GM10266 (cell line): ENCODE measurements around the gene GZMM.

Experiments used
- DNase-seq: peaks from one replicate; pipeline ENCODE4 v3.0.0; 2012; ENCODE audit errors: extremely low spot score
- TF ChIP-seq, protein P1 (sequence below): IDR thresholded peaks from 2 replicates; pipeline ENCODE4 v1.5.1; 2012; ENCODE audit warnings: mild to moderate bottlenecking, low read depth; ENCODE audit not compliant: control insufficient read depth, insufficient read depth; ENCODE audit errors: missing control alignments

Gene GZMM

DNA sequence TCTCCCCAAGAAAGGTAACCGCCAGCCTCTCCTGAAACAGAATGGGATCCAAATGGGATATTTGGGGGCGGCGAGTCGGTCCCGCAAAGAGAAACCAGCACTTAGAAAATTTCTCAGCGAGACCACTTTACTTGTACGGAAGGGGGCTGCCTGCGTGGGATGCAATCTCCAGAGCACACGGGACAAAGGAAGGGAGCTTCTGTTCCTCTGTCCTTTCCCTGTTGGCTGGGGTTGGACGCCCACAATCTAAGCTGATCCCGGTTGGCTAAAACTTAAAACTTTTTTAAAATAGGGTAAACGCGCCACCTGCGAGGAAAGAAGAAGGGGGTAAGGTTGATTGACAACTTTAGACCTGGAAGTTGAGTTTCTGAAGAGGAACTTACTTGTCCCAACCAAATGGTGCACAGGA is 27.7 kb downstream of the GZMM start:
- no peak for DNase-seq

DNA sequence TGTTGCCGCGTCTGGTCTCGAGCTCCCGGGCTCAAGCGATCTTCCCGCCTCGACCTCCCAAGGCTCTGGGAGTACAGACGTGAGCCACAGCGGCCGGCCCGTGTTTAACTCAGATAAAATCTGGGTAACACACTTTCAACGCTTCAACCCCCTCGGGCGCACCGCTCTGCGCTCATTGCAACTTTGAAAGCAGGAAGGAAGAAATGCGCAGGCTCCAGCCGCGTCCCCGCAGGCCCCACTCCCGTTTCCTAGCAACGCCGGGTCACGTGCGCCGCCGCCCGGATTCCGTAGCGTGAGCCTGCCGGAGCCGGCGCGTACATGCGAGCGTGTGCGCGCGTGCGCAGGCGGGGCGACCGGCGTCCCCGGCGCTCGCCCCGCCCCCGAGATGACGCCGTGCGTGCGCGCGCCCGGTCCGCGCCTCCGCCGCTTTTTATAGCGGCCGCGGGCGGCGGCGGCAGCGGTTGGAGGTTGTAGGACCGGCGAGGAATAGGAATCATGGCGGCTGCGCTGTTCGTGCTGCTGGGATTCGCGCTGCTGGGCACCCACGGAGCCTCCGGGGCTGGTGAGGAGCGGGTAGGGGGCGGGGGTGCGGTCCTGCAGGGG is 28.4 kb downstream of the GZMM start, which contains the start of gene BSG:
Gene BSG (plus strand): TSS at position 457 of the 603 bp plus-strand sequence. CDS start 39 bp downstream, at position 496.
- TF ChIP-seq, protein P1, sequence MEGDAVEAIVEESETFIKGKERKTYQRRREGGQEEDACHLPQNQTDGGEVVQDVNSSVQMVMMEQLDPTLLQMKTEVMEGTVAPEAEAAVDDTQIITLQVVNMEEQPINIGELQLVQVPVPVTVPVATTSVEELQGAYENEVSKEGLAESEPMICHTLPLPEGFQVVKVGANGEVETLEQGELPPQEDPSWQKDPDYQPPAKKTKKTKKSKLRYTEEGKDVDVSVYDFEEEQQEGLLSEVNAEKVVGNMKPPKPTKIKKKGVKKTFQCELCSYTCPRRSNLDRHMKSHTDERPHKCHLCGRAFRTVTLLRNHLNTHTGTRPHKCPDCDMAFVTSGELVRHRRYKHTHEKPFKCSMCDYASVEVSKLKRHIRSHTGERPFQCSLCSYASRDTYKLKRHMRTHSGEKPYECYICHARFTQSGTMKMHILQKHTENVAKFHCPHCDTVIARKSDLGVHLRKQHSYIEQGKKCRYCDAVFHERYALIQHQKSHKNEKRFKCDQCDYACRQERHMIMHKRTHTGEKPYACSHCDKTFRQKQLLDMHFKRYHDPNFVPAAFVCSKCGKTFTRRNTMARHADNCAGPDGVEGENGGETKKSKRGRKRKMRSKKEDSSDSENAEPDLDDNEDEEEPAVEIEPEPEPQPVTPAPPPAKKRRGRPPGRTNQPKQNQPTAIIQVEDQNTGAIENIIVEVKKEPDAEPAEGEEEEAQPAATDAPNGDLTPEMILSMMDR, result no peak
- peak; percentile 100 for DNase-seq

More for the DNA sequence above, 27.7 kb downstream of the GZMM start:
- TF ChIP-seq, protein P1, result no peak

DNA sequence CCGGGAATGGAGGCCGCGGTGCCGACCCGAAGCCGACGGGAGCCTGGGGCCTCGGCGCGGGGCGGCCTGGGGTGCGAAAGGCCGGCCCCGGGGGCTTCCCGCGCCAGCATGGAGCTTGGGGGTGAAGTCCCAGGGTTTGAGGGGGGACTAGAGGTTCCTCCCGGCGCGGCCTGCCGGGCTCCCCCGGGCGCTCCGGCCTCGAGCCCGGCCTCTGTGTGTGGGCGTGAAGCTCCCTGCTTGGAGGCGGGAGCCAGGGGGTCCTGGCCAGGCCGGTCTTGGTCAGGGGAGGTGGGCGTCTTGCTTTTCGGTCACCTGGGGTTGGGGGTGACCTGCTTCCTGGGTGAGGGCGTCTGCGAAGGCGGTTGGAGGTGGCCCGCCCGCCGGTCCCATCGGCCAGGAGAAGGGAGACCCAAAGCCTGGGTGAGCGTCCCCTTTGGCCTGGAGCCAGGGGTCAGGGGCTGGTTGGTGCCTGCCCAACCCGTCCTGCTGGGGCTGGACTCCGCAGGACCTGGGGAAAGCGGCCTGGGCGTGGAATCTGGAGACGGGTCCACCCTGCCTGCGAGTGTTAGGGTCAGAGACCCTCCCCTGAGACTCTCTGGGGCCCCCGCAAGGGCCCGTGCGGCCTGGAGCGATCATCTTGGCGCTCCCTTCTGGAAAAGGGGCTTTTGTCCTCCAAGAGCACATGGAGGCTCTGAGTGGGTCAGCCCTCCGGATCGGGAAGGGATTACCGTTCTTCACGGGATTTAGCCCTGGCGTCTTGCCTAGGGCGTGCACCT is 29.1 kb downstream of the GZMM start:
- DNase-seq, result peak; percentile 74
- TF ChIP-seq, protein P1, result no peak

DNA sequence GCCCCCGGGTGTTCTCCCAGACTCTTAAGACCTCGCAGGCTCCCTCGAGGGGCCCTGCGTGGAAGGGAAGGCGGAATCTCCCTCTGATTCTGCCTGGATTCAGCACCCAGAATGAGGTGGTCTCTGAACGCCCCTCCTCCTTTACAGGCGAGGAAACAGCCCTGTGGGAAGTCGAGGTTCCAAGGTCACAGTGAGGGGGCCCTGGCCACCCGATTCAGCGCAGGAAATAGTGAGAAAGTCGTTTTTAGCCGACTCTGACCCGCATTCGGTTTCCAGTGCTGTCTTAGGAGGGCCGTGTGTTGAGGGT is 29.6 kb downstream of the GZMM start:
- no peak for DNase-seq

DNA sequence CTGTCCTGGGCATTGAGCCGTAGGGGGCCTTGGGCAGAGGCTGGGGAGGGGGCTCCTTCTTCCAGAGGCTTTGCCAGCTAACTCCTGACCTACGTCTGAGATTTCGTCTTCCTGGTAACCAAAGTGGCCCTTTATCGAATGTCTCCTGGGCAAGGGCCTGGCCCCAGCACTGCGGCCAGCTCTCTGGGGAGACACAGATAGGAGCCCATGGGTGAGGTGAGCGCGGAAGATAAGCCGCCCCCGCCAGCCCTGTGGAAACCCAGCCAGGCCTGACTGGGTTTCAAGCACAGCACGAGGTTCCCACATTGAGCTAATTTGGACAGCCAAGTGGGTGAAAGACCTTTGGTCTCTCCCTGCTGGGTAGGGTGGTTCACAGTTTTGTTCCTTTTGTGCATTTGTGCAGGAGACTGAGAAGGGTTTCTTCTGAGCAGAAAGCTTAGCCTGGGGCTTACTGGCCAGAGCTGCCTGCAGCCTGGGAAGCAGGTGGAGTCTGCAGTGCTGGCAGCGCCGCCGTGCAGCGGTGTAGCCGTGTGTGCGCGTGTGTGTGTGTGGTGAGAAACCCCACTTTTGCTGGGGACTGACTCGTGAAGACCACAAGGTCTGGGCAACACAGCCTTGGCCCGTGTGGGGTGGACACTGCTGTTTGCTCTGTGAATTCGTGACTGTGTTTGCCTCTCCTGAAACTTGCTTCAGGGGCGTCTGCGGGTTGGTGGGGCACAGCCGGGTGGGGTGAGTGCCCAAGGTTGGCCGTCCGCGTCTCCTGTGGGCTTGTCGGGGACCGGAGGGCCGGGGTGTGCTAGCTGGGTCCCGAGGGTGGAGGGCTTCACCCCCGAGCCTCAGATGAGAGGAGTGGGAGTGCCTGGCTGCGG is 31.0 kb downstream of the GZMM start:
- TF ChIP-seq, protein P1, result peak; percentile 5
- DNase-seq, result peak; percentile 78

More for the DNA sequence above, 29.6 kb downstream of the GZMM start:
- TF ChIP-seq, protein P1, result no peak

DNA sequence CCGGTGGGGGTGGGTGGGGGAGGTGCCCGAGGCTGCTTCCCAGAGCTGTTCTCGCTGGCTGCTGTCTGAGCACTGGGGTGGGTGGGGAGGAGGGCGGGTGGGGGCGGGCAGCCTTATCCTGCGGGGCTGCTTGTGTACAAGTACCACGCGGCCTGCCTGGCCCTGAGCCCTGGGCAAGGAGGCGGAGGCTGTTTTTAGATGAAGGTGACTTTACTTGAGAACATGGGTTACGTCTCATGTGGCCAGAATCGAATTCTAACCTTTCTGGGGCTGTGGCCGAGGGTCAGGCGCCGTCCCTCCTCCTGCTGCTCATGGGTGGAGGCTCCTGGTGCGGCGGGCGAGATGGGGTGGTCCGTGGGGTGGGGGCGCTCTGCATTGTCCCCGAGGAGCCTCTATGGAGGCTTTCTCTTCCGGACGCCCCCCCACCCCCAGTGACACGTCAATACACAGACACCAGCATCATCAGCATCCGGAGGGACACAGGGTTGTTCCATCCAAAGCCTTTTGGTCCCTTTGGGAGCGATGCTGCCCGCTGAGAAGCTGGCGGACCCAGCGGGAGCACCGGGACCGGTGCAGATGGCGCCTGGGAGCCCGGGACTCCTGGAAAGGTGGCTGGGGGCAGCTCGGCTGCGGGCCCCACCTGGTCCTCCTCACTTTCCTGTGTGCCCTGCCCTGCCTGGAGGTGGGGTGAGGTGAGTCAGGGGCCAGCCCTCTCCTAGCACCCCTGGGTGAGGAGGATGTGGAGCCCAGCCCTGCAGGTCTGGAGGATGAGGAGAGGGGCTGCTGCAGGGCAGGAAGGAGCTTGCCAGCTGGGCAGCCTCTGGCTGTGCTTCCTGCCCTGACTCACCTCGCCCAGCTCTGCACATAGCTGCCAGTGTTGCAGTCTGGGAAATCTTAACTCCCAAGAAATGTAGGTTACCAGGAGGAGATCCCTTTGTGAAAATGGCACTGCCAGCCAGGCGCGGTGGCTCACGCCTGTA is 32.0 kb downstream of the GZMM start:
- DNase-seq, result no peak
- TF ChIP-seq, protein P1, result no peak
